Mesothelial cell of epicardium (in vitro differentiated cells): ENCODE results near the gene PRLR. TPM values are rescaled to one million over a fixed set of nuclear protein-coding genes. Genes with fewer than 3 reads are reported as not detected.

Experiments
- DNase-seq, 2 experiments: peaks; one replicate each; pipeline ENCODE4 v3.0.0; 2021; ENCODE audit warnings: low spot score in 2 of 2; ENCODE audit not compliant: unreplicated experiment in 2 of 2
- H3K27ac Mint-ChIP-seq: 2 replicates; pipeline ENCODE4 v1.8.0; 2021; ENCODE audit warnings: mixed read lengths
- H3K27me3 Mint-ChIP-seq: 2 replicates; pipeline ENCODE4 v1.8.0; 2021; ENCODE audit warnings: low read depth, mixed read lengths
- H3K36me3 Mint-ChIP-seq: 2 replicates; pipeline ENCODE4 v1.8.0; 2021; ENCODE audit warnings: mixed read lengths
- H3K4me1 Mint-ChIP-seq: 2 replicates; pipeline ENCODE4 v1.8.0; 2021; ENCODE audit warnings: mixed read lengths
- H3K4me3 Mint-ChIP-seq: 2 replicates; pipeline ENCODE4 v1.8.0; 2021; ENCODE audit warnings: mild to moderate bottlenecking, moderate library complexity, mixed read lengths
- H3K9me3 Mint-ChIP-seq: 2 replicates; pipeline ENCODE4 v1.8.0; 2021; ENCODE audit warnings: mixed read lengths
- total RNA-seq: library from RNA; stranded (reverse); gene quantifications from 3 replicates; pipeline ENCODE4 v1.2.1, GENCODE V29; 2021
- TF ChIP-seq, protein P1 (sequence below): fragments of 200-600 bp; sonication (generic); IDR thresholded peaks from one replicate; pipeline ENCODE4 v1.5.0; 2021; ENCODE audit warnings: antibody characterized with exemption; ENCODE audit not compliant: unreplicated experiment

Gene PRLR
- total RNA-seq, 1 donor from 2014 or later: 1.2 TPM

- peaks cover 1% of the 10 kb centered on the region for H3K27me3 Mint-ChIP-seq
- H3K27ac Mint-ChIP-seq: no peak overlapping the region
- no peaks in the 10 kb centered on the region for H3K9me3 Mint-ChIP-seq
- no peak for DNase-seq
- no peak overlapping the region for H3K4me3 Mint-ChIP-seq
- TF ChIP-seq, protein P1, sequence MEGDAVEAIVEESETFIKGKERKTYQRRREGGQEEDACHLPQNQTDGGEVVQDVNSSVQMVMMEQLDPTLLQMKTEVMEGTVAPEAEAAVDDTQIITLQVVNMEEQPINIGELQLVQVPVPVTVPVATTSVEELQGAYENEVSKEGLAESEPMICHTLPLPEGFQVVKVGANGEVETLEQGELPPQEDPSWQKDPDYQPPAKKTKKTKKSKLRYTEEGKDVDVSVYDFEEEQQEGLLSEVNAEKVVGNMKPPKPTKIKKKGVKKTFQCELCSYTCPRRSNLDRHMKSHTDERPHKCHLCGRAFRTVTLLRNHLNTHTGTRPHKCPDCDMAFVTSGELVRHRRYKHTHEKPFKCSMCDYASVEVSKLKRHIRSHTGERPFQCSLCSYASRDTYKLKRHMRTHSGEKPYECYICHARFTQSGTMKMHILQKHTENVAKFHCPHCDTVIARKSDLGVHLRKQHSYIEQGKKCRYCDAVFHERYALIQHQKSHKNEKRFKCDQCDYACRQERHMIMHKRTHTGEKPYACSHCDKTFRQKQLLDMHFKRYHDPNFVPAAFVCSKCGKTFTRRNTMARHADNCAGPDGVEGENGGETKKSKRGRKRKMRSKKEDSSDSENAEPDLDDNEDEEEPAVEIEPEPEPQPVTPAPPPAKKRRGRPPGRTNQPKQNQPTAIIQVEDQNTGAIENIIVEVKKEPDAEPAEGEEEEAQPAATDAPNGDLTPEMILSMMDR: no peak
- H3K36me3 Mint-ChIP-seq: no peaks in the 10 kb centered on the region
- no peaks in the 10 kb centered on the region for H3K4me1 Mint-ChIP-seq
These were observed 43.5 kb downstream of the PRLR start for GRCh38 chr5:35186749-35187148.

GRCh38 chr5:35185518-35185917 lies 44.8 kb downstream of the PRLR start:
- no peak overlapping the region for H3K27ac Mint-ChIP-seq

GRCh38 chr5:35183556-35183955 lies 46.7 kb downstream of the PRLR start:
- no peaks in the 10 kb centered on the region for H3K4me1 Mint-ChIP-seq
- TF ChIP-seq, protein P1: no peak
- H3K27ac Mint-ChIP-seq: no peak overlapping the region

More at GRCh38 chr5:35185518-35185917, 44.8 kb downstream of the PRLR start:
- Mint-ChIP-seq H3K4me3 (no peak overlapping the region), H3K4me1 (no peaks in the 10 kb centered on the region), H3K9me3 (no peaks in the 10 kb centered on the region), H3K36me3 (no peaks in the 10 kb centered on the region), H3K27me3 (peaks cover 1% of the 10 kb centered on the region)
- no peak for DNase-seq
- TF ChIP-seq, protein P1: no peak

DNA sequence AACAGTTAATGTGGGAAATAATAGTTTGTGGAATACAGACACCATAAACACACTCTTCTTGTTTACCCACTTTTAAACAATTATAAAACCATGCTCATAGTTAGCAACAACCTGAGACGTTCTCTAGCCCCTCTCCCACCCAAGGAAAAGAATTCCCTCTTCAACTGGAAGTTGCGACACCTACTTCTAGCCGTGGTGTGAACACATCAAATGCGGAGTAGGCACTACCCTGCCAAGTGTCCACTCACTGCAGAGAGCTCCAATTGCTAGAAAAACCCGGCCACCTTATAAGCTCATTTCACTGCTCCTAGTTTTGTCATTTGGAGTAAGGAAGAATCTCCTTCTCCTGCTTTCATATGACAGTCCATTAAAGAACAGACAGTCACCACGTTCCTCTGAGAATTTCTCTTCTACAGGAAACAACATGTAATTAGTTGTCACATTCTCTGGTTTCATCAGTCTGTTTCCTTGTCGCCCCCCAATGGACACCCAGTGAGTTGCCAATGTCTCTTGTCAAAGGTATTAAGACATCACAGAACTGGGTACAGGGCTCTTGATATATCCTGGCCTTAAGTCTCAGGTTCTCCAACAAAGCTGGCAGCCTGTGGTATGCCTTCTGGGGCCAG lies 47.3 kb downstream of the PRLR start:
- DNase-seq: no peak
- no peak overlapping the region for H3K4me3 Mint-ChIP-seq
- H3K9me3 Mint-ChIP-seq: no peaks in the 10 kb centered on the region
- H3K27ac Mint-ChIP-seq: no peak overlapping the region
- TF ChIP-seq, protein P1: no peak
- H3K4me1 Mint-ChIP-seq: no peaks in the 10 kb centered on the region
- no peaks in the 10 kb centered on the region for H3K36me3 Mint-ChIP-seq
- H3K27me3 Mint-ChIP-seq: peaks cover 1% of the 10 kb centered on the region

More at GRCh38 chr5:35183556-35183955, 46.7 kb downstream of the PRLR start:
- Mint-ChIP-seq H3K9me3 (no peaks in the 10 kb centered on the region), H3K36me3 (no peaks in the 10 kb centered on the region), H3K4me3 (no peak overlapping the region), H3K27me3 (peaks cover 1% of the 10 kb centered on the region)
- no peak for DNase-seq

GRCh38 chr5:35182486-35182885 lies 47.8 kb downstream of the PRLR start:
- TF ChIP-seq, protein P1: no peak
- no peak overlapping the region for H3K4me3 Mint-ChIP-seq
- no peak overlapping the region for H3K27ac Mint-ChIP-seq
- no peaks in the 10 kb centered on the region for H3K4me1 Mint-ChIP-seq
- no peak for DNase-seq
- H3K27me3 Mint-ChIP-seq: peaks cover 1% of the 10 kb centered on the region
- H3K36me3 Mint-ChIP-seq: no peaks in the 10 kb centered on the region
- no peaks in the 10 kb centered on the region for H3K9me3 Mint-ChIP-seq

- Mint-ChIP-seq H3K4me3 (no peak overlapping the region), H3K4me1 (no peaks in the 10 kb centered on the region), H3K36me3 (no peaks in the 10 kb centered on the region), H3K9me3 (peaks cover 4% of the 10 kb centered on the region), H3K27me3 (no peaks in the 10 kb centered on the region), H3K27ac (no peak overlapping the region)
- TF ChIP-seq, protein P1: no peak
- DNase-seq: no peak
These were observed 50.2 kb downstream of the PRLR start for GRCh38 chr5:35180046-35180445.
